ENCODE measurements around the gene CDKN2B-AS1. TPM values are rescaled to one million over a fixed set of nuclear protein-coding genes. Genes with fewer than 3 reads are reported as not detected.

Gene CDKN2B-AS1
- total and polyA plus RNA-seq, 2 of the 13 experiments (the other 11 are each of a cell fraction or from before 2014, with no cell fraction given): 0.64 to 2.3 TPM

- TF ChIP-seq PRDM10 (CRISPR knock-in tag; IDR thresholded peaks at IDR 0.05; ENCODE audit: low read depth) (peak; percentile 83; the same call in 1 of the 2 replicates), HNRNPLL (IDR thresholded peaks at IDR 0.05; ENCODE audit: low read depth, low read length, poor library complexity, severe bottlenecking) (peak; percentile 40), ARNT2 (CRISPR knock-in tag; IDR thresholded peaks at IDR 0.05; ENCODE audit: low read depth) (peak; percentile 60), SALL1 (CRISPR knock-in tag; IDR thresholded peaks at IDR 0.05) (peak; percentile 11; the same call in 1 of the 2 replicates), RCOR2 (CRISPR knock-in tag; IDR thresholded peaks at IDR 0.05) (no peak), NRL (CRISPR knock-in tag; IDR thresholded peaks at IDR 0.05; ENCODE audit: borderline replicate concordance) (peak; percentile 49; the same call in 1 of the 2 replicates), KDM2A (CRISPR knock-in tag; IDR thresholded peaks at IDR 0.05; ENCODE audit: borderline replicate concordance, low read depth) (peak; percentile 54; the same call in 1 of the 2 replicates), GABPB1 (CRISPR knock-in tag; IDR thresholded peaks at IDR 0.05) (peak; percentile 74; the same call in 1 of the 2 replicates), ZBTB46 (CRISPR knock-in tag; IDR thresholded peaks at IDR 0.05; ENCODE audit: borderline replicate concordance) (0 out of 2 replicates have a peak, but pooled peaks have one; percentile 28), GABPA (IDR thresholded peaks at IDR 0.05; ENCODE audit: low read depth, low read length) (0 out of 2 replicates have a peak, but pooled peaks have one; percentile 4), GABPA (CRISPR knock-in tag; IDR thresholded peaks at IDR 0.05; ENCODE audit: low read depth) (0 out of 2 replicates have a peak, but pooled peaks have one; percentile 14), CC2D1A (CRISPR knock-in tag; IDR thresholded peaks at IDR 0.05) (no peak), HNRNPL (IDR thresholded peaks at IDR 0.05; ENCODE audit: low read depth, low read length) (0 out of 2 replicates have a peak, but pooled peaks have one; percentile 44), ZNF263 (CRISPR knock-in tag; IDR thresholded peaks at IDR 0.05) (peak; percentile 71), RBFOX2 (IDR thresholded peaks at IDR 0.05; ENCODE audit: low read depth, low read length) (0 out of 2 replicates have a peak, but pooled peaks have one; percentile 37), MAX (IDR thresholded peaks at IDR 0.05) (peak; percentile 75), ZSCAN12 (CRISPR knock-in tag; IDR thresholded peaks at IDR 0.05) (no peak), KAT8 (CRISPR knock-in tag; IDR thresholded peaks at IDR 0.05) (0 out of 2 replicates have a peak, but pooled peaks have one; percentile 4), SAP130 (CRISPR knock-in tag; IDR thresholded peaks at IDR 0.05; ENCODE audit: low read depth) (peak; percentile 53), ZSCAN21 (CRISPR knock-in tag; IDR thresholded peaks at IDR 0.05; ENCODE audit: borderline replicate concordance) (no peak), ZNF547 (CRISPR knock-in tag; IDR thresholded peaks at IDR 0.05) (peak; percentile 61), ZNF781 (CRISPR knock-in tag; IDR thresholded peaks at IDR 0.05; ENCODE audit: borderline replicate concordance, not compliant biosample characterization) (no peak)
Measured at GRCh38 chr9:21974722-21975409, 19.7 kb upstream of the CDKN2B-AS1 start (continued).

All from HepG2 (cell line).